H1 (cell line): ENCODE data around the gene TMEM79. TPM values are rescaled to one million over a fixed set of nuclear protein-coding genes. Genes with fewer than 3 reads are reported as not detected.

Experiments used
- BRCA1 ChIP-seq: IDR thresholded peaks from 2 replicates; pipeline ENCODE4 v1.6.1; 2012; ENCODE audit warnings: low read depth, low read length, improper control_type of control experiment
- GABPA ChIP-seq: IDR thresholded peaks from 2 replicates; pipeline ENCODE4 v1.6.1; 2011; ENCODE audit warnings: mild to moderate bottlenecking, low read length, moderate library complexity, borderline replicate concordance; ENCODE audit not compliant: insufficient read depth
- JUND ChIP-seq: IDR thresholded peaks from 2 replicates; pipeline ENCODE4 v1.6.1; 2011; ENCODE audit warnings: mild to moderate bottlenecking, improper control_type of control experiment, low read length
- NRF1 ChIP-seq: IDR thresholded peaks from 2 replicates; pipeline ENCODE4 v1.6.1; 2011; ENCODE audit warnings: mild to moderate bottlenecking, low read depth, low read length, improper control_type of control experiment
- SRF ChIP-seq: IDR thresholded peaks from 2 replicates; pipeline ENCODE4 v1.6.1; 2011; ENCODE audit warnings: mild to moderate bottlenecking, low read depth, low read length, moderate library complexity
- polyA plus RNA-seq, 7 experiments: library from polyadenylated mRNA; depleted of rRNA in 3 of 7; stranded (reverse) in 5 of 7; unstranded in 2 of 7; fragments of >200 nt in 5 of 7; fragments of 200-250 nt in 2 of 7; gene quantifications; 1 replicate in 5 of 7; 2 replicates in 1 of 7; 4 replicates in 1 of 7; pipeline versions ENCODE4 v1.2.1 to v1.2.3, GENCODE V29; 2011 to 2013; ENCODE audit warnings: missing spikeins in 2 of 7, mixed read lengths in 2 of 7
- total RNA-seq: library from RNA; stranded (reverse); fragmentation: NEBNext Ultra II Directional; extraction: Animal tissue kit (Norgen Biotek cat#: 25700); gene quantifications from 2 replicates; pipeline ENCODE4 v1.2.1, GENCODE V29; 2021

The TMEM79 gene
- total and polyA plus RNA-seq, 2 of the 8 experiments (the other 6 are each of a cell fraction or from before 2014, with no cell fraction given): 2.1 to 2.3 TPM

DNA sequence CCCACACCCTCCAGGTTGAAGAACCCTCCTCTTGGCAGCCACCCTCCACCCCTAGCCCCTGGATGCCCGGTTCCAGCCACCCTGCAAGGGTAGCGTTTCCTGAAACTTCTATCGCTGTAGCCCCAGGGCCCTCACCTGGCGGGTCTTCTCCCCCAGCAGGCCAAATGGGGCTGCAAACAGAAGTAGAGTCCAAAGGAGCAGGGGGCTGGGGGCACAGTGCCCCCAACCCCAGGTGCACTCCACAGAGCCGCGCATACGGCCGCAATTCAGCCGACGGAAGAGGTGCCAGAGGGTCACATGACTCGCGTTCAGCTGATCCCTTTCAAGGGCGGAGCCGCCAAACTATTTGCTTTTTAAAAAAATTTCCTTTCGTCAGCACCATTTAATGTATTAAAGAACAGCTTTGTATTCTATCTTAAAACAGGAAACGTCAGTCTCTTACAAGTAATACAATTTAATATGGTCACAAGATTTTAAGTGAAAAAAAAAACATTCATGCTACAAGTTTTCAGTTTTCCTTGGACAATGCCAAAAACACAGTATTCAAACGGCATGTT, 11.3 kb downstream of the TMEM79 start, which contains the start of gene GLMP (continued):
- TF ChIP-seq JUND: no peak; the same call in 1 of the 2 replicates
- TF ChIP-seq BRCA1: no peak
- TF ChIP-seq SRF: no peak
- TF ChIP-seq NRF1: no peak
- no peak for TF ChIP-seq GABPA
- TF ChIP-seq, all 59 proteins: peak for 13
